HepG2 (cell line): ENCODE measurements around the gene SRD5A2. TPM values are rescaled to one million over a fixed set of nuclear protein-coding genes. Genes with fewer than 3 reads are reported as not detected.
A peak's percentile ranks its signal among the peaks of the same experiment; 100 is the strongest.

Experiments used
- KAT8 ChIP-seq: IDR thresholded peaks from 2 replicates; pipeline ENCODE4 v1.6.1; 2016; ENCODE audit warnings: missing genetic modification reagents, missing compliant biosample characterization
- KMT2A ChIP-seq: sonication (generic); formaldehyde crosslinking; IDR thresholded peaks from 2 replicates; pipeline ENCODE4 v1.4.0; 2020; ENCODE audit warnings: missing genetic modification reagents
- MIER3 ChIP-seq: IDR thresholded peaks from 2 replicates; pipeline ENCODE4 v1.6.1; 2016; ENCODE audit warnings: missing compliant biosample characterization, borderline replicate concordance
- MXD4 ChIP-seq: IDR thresholded peaks from 2 replicates; pipeline ENCODE4 v1.6.1; 2016; ENCODE audit warnings: mild to moderate bottlenecking, missing biosample characterization, missing genetic modification reagents
- MYPOP ChIP-seq: sonication (generic); formaldehyde crosslinking; IDR thresholded peaks from 2 replicates; pipeline ENCODE4 v1.8.1; 2023; ENCODE audit warnings: mild to moderate bottlenecking, moderate library complexity, missing genetic modification reagents
- RBM39 ChIP-seq: fragments of 200-400 bp; formaldehyde crosslinking; IDR thresholded peaks from one replicate; pipeline ENCODE4 v1.6.1; 2018; ENCODE audit warnings: antibody characterized with exemption, mild to moderate bottlenecking, low read depth, low read length; ENCODE audit not compliant: poor library complexity, severe bottlenecking
- RFX1 ChIP-seq: fragments of 450-650 bp; IDR thresholded peaks from 2 replicates; pipeline ENCODE4 v1.6.1; 2017
- SMC3 ChIP-seq: IDR thresholded peaks from 2 replicates; pipeline ENCODE4 v1.6.1; 2011; ENCODE audit warnings: low read length, improper control_type of control experiment
- SP4 ChIP-seq: sonication (generic); formaldehyde crosslinking; IDR thresholded peaks from 2 replicates; pipeline ENCODE4 v1.8.1; 2023; ENCODE audit warnings: mild to moderate bottlenecking, missing genetic modification reagents
- SUZ12 ChIP-seq: fragments of 150-350 bp; IDR thresholded peaks from 2 replicates; pipeline ENCODE4 v1.6.1; 2014; ENCODE audit warnings: low read depth, low read length
- TCF7 ChIP-seq: sonication (generic); IDR thresholded peaks from 2 replicates; pipeline ENCODE4 v1.6.1; 2016; ENCODE audit warnings: antibody characterized with exemption, low read depth
- ZBTB7A ChIP-seq: sonication (generic); formaldehyde crosslinking; IDR thresholded peaks from 2 replicates; pipeline ENCODE4 v1.8.0; 2022; ENCODE audit warnings: mild to moderate bottlenecking, missing genetic modification reagents
- ZFX ChIP-seq: sonication (generic); formaldehyde crosslinking; IDR thresholded peaks from 2 replicates; pipeline ENCODE4 v1.4.0; 2020; ENCODE audit warnings: mild to moderate bottlenecking, low read depth, missing genetic modification reagents, moderate library complexity
- ZNF431 ChIP-seq: sonication (generic); formaldehyde crosslinking; IDR thresholded peaks from 2 replicates; pipeline ENCODE4 v1.9.0; 2022; ENCODE audit warnings: missing genetic modification reagents, low read depth, mild to moderate bottlenecking, borderline replicate concordance
- ZNF543 ChIP-seq: sonication (generic); formaldehyde crosslinking; IDR thresholded peaks from 2 replicates; pipeline ENCODE4 v1.4.0; 2020; ENCODE audit warnings: mild to moderate bottlenecking, missing genetic modification reagents
- ZNF574 ChIP-seq: sonication (generic); formaldehyde crosslinking; IDR thresholded peaks from 2 replicates; pipeline ENCODE4 v1.4.0; 2020; ENCODE audit warnings: missing genetic modification reagents
- ZNF614 ChIP-seq: IDR thresholded peaks from 2 replicates; pipeline ENCODE4 v1.6.1; 2018; ENCODE audit warnings: missing biosample characterization, missing genetic modification reagents, inconsistent platforms, borderline replicate concordance
- ZNF83 ChIP-seq: sonication (generic); formaldehyde crosslinking; IDR thresholded peaks from 2 replicates; pipeline ENCODE4 v1.4.0; 2020; ENCODE audit warnings: missing genetic modification reagents, mild to moderate bottlenecking, borderline replicate concordance
- ZNF878 ChIP-seq: sonication (generic); formaldehyde crosslinking; IDR thresholded peaks from 2 replicates; pipeline ENCODE4 v1.8.1; 2023; ENCODE audit warnings: mild to moderate bottlenecking, missing genetic modification reagents, moderate library complexity
- polyA plus RNA-seq, 8 experiments: library from polyadenylated mRNA; depleted of rRNA in 3 of 8; stranded (reverse) in 7 of 8; unstranded in 1 of 8; fragments of >200 nt; fragmentation: Illumina TruSeq in 4 of 8; extraction: Trizol in 4 of 8; gene quantifications; 2 replicates each; pipeline versions ENCODE4 v1.2.1 to v1.2.3, GENCODE V29; 2011 to 2016; ENCODE audit warnings: low read depth in 4 of 8, missing spikeins in 1 of 8, mixed read lengths in 1 of 8; ENCODE audit not compliant: insufficient read depth in 1 of 8
- total RNA-seq, 5 experiments: library from RNA; depleted of rRNA; stranded (reverse); fragments of >200 nt; fragmentation: Illumina TruSeq; extraction: Trizol; gene quantifications; 2 replicates each; pipeline ENCODE4 v1.2.3, GENCODE V29; 2016; ENCODE audit warnings: low read depth in 1 of 5
- TF ChIP-seq, protein P1 (sequence below), 2 experiments: IDR thresholded peaks; 2 replicates each; pipeline ENCODE4 v1.6.1; 2011 to 2012; ENCODE audit warnings: low read length in 2 of 2, borderline replicate concordance in 1 of 2, low read depth in 1 of 2, mild to moderate bottlenecking in 1 of 2, moderate library complexity in 1 of 2
- TF ChIP-seq, protein P2 (sequence below): IDR thresholded peaks from 2 replicates; pipeline ENCODE4 v1.6.1; 2016; ENCODE audit warnings: low read depth

The SRD5A2 gene
- total and polyA plus RNA-seq, 2 of the 13 experiments (the other 11 are each of a cell fraction or from before 2014, with no cell fraction given) = 0.01 TPM; not detected in 1

DNA sequence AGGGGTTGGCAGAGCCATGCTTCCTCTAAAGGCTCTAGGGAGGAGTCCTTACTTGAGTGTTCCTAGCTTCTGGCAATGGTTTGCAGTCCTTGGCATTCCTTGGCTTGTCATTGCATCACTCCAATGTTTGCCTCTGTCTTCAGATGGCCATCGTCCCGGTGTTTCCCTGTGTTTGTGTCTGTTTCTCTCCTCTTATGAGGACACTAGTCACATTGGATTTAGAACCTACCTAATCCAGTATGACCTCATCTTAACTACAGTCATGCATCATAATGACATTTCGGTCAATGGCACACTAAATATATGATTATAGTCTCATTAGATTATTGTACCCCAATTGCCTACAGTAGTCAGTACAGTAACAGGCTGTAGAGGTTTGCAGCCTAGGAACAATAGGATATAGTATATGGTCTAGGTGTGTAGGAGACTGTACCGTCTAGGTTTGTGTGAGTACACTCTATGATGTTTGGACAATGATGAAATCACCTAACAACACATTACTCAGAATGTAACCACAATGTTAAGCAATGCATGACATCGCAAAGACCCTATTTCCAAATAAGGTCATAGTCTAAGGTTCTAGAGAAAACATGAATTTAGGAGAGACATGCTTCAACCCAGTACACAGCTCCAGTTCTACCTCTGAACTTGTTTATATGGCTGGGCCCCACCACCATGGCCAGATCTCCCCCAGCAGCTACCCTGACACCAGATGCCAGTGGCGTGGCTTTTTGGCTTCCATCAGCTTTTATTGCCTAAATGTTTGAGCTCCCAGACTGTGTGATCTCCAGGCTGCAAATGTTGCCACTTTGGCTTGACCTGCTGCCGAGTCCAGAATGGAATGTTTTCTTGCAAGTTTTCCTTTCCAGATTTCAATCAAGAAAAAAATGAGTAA is 22.1 kb downstream of the SRD5A2 start (continued):
- TF ChIP-seq RBM39 = no peak
- no peak for TF ChIP-seq RFX1
- no peak for TF ChIP-seq ZNF878 (CRISPR knock-in tag)
- no peak for TF ChIP-seq ZNF83
- no peak for TF ChIP-seq ZNF543
- no peak for TF ChIP-seq SUZ12
- TF ChIP-seq, protein P1, sequence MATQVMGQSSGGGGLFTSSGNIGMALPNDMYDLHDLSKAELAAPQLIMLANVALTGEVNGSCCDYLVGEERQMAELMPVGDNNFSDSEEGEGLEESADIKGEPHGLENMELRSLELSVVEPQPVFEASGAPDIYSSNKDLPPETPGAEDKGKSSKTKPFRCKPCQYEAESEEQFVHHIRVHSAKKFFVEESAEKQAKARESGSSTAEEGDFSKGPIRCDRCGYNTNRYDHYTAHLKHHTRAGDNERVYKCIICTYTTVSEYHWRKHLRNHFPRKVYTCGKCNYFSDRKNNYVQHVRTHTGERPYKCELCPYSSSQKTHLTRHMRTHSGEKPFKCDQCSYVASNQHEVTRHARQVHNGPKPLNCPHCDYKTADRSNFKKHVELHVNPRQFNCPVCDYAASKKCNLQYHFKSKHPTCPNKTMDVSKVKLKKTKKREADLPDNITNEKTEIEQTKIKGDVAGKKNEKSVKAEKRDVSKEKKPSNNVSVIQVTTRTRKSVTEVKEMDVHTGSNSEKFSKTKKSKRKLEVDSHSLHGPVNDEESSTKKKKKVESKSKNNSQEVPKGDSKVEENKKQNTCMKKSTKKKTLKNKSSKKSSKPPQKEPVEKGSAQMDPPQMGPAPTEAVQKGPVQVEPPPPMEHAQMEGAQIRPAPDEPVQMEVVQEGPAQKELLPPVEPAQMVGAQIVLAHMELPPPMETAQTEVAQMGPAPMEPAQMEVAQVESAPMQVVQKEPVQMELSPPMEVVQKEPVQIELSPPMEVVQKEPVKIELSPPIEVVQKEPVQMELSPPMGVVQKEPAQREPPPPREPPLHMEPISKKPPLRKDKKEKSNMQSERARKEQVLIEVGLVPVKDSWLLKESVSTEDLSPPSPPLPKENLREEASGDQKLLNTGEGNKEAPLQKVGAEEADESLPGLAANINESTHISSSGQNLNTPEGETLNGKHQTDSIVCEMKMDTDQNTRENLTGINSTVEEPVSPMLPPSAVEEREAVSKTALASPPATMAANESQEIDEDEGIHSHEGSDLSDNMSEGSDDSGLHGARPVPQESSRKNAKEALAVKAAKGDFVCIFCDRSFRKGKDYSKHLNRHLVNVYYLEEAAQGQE (IDR thresholded peaks at IDR 0.05; ENCODE audit: borderline replicate concordance in 1 of 2, low read depth in 1 of 2, low read length in 2 of 2) = no peak
- no peak for TF ChIP-seq SMC3
- no peak for TF ChIP-seq KAT8 (CRISPR knock-in tag)
- TF ChIP-seq MXD4 (CRISPR knock-in tag) = no peak
- TF ChIP-seq, protein P2, sequence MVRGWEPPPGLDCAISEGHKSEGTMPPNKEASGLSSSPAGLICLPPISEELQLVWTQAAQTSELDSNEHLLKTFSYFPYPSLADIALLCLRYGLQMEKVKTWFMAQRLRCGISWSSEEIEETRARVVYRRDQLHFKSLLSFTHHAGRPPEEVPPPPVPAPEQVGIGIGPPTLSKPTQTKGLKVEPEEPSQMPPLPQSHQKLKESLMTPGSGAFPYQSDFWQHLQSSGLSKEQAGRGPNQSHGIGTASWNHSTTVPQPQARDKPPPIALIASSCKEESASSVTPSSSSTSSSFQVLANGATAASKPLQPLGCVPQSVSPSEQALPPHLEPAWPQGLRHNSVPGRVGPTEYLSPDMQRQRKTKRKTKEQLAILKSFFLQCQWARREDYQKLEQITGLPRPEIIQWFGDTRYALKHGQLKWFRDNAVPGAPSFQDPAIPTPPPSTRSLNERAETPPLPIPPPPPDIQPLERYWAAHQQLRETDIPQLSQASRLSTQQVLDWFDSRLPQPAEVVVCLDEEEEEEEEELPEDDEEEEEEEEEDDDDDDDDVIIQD = peak; percentile 45; the same call in 1 of the 2 replicates
- TF ChIP-seq ZBTB7A (CRISPR knock-in tag) = no peak
- TF ChIP-seq MYPOP = no peak
- no peak for TF ChIP-seq ZFX (CRISPR knock-in tag)
- TF ChIP-seq SP4 (CRISPR knock-in tag) = no peak
- no peak for TF ChIP-seq KMT2A (CRISPR knock-in tag)
- TF ChIP-seq ZNF574 (CRISPR knock-in tag) = 0 out of 2 replicates have a peak, but pooled peaks have one; percentile 49
- TF ChIP-seq ZNF431 = no peak
- TF ChIP-seq MIER3 = no peak
- no peak for TF ChIP-seq ZNF614
- 0 out of 2 replicates have a peak, but pooled peaks have one; percentile 16 for TF ChIP-seq TCF7
